Neuronal stem cell (in vitro differentiated cells): ENCODE data around the gene SORBS1.
A peak's percentile ranks its signal among the peaks of the same experiment; 100 is the strongest.

Experiments
- DNase-seq: peaks from one replicate; pipeline ENCODE4 v3.0.0-alpha.2; 2013; ENCODE audit warnings: low spot score
- H2AFZ ChIP-seq: one replicate; pipeline ENCODE4 v1.6.1; 2013; ENCODE audit warnings: mild to moderate bottlenecking, low read length, inconsistent platforms
- H2AK5ac ChIP-seq: 2 replicates; pipeline ENCODE4 v1.6.1; 2013; ENCODE audit warnings: low read depth, mild to moderate bottlenecking, inconsistent platforms, low read length, moderate library complexity, mixed read lengths
- H2BK120ac ChIP-seq: 2 replicates; pipeline ENCODE4 v1.6.1; 2013; ENCODE audit warnings: low read depth, mild to moderate bottlenecking, inconsistent platforms, low read length, moderate library complexity, mixed read lengths
- H2BK12ac ChIP-seq: one replicate; pipeline ENCODE4 v1.6.1; 2013; ENCODE audit warnings: low read length, inconsistent platforms
- H2BK15ac ChIP-seq: 2 replicates; pipeline ENCODE4 v1.6.1; 2013; ENCODE audit warnings: mild to moderate bottlenecking, low read length, inconsistent platforms, mixed read lengths
- H2BK5ac ChIP-seq: one replicate; pipeline ENCODE4 v1.6.1; 2013; ENCODE audit warnings: inconsistent platforms, mild to moderate bottlenecking, low read length, moderate library complexity
- H3K14ac ChIP-seq: one replicate; pipeline ENCODE4 v1.6.1; 2013; ENCODE audit warnings: low read length, inconsistent platforms
- H3K18ac ChIP-seq: 2 replicates; pipeline ENCODE4 v1.6.1; 2013; ENCODE audit warnings: low read length, inconsistent platforms
- H3K23ac ChIP-seq: 2 replicates; pipeline ENCODE4 v1.6.1; 2013; ENCODE audit warnings: low read depth, mild to moderate bottlenecking, mixed read lengths, low read length, inconsistent platforms; ENCODE audit not compliant: poor library complexity
- H3K27ac ChIP-seq: replicated peaks from 3 replicates; pipeline ENCODE4 v1.5.1; 2013; ENCODE audit warnings: low read length, inconsistent platforms
- H3K27me3 ChIP-seq, 3 experiments: 2 replicates each; pipeline ENCODE4 v1.6.1; 2013; ENCODE audit warnings: low read length in 3 of 3, mild to moderate bottlenecking in 2 of 3, inconsistent platforms in 1 of 3, low read depth in 1 of 3, mixed read lengths in 1 of 3, moderate library complexity in 1 of 3; ENCODE audit not compliant: control insufficient read depth in 3 of 3, insufficient read depth in 3 of 3
- H3K36me3 ChIP-seq, 2 donors: replicated peaks in 1 of 2; 2 replicates each; pipeline ENCODE4 v1.6.1; 2013; ENCODE audit warnings: low read length in 2 of 2; ENCODE audit not compliant: control insufficient read depth in 2 of 2, insufficient read depth in 2 of 2
- H3K4ac ChIP-seq: 2 replicates; pipeline ENCODE4 v1.6.1; 2013; ENCODE audit warnings: inconsistent platforms, mild to moderate bottlenecking, low read length, moderate library complexity
- H3K4me1 ChIP-seq, 2 donors: 1 replicate in 1 of 2; 2 replicates in 1 of 2; pipeline ENCODE4 v1.6.1; 2013; ENCODE audit warnings: low read length in 2 of 2, low read depth in 1 of 2; ENCODE audit not compliant: control insufficient read depth in 2 of 2, insufficient read depth in 1 of 2
- H3K4me2 ChIP-seq: one replicate; pipeline ENCODE4 v1.6.1; 2013; ENCODE audit warnings: mild to moderate bottlenecking, low read length, inconsistent platforms; ENCODE audit not compliant: insufficient read depth, poor library complexity, severe bottlenecking
- H3K4me3 ChIP-seq, 2 donors: 2 replicates each; pipeline ENCODE4 v1.5.1; 2013; ENCODE audit warnings: low read length in 2 of 2, mild to moderate bottlenecking in 2 of 2, inconsistent platforms in 1 of 2, moderate library complexity in 1 of 2
- H3K79me1 ChIP-seq: one replicate; pipeline ENCODE4 v1.6.1; 2013; ENCODE audit warnings: low read depth, mild to moderate bottlenecking, inconsistent platforms, low read length, moderate library complexity
- H3K9ac ChIP-seq: one replicate; pipeline ENCODE4 v1.6.1; 2013; ENCODE audit warnings: mild to moderate bottlenecking, low read depth, low read length, inconsistent platforms; ENCODE audit not compliant: poor library complexity
- H3K9me3 ChIP-seq, 2 donors: replicated peaks in 1 of 2; 2 replicates each; pipeline versions ENCODE3 to v1.6.1; 2013; ENCODE audit warnings: low read length in 2 of 2, mild to moderate bottlenecking in 2 of 2, inconsistent platforms in 1 of 2, low read depth in 1 of 2, mixed read lengths in 1 of 2, moderate library complexity in 1 of 2; ENCODE audit not compliant: control insufficient read depth in 2 of 2, insufficient read depth in 1 of 2
- H4K8ac ChIP-seq: one replicate; pipeline ENCODE4 v1.6.1; 2013; ENCODE audit warnings: low read depth, mild to moderate bottlenecking, inconsistent platforms, low read length, moderate library complexity
- H4K91ac ChIP-seq: one replicate; pipeline ENCODE4 v1.6.1; 2013; ENCODE audit warnings: low read length, low read depth, mild to moderate bottlenecking, inconsistent platforms; ENCODE audit not compliant: poor library complexity
- WGBS, 2 donors: extraction: QIAGEN DNeasy Blood & Tissue Kit; methylation state at CpG; one replicate each; pipeline ENCODE4 v1.1.7; 2013; ENCODE audit warnings: missing lambda C conversion rate in 2 of 2, mixed read lengths in 1 of 2; ENCODE audit not compliant: insufficient read length in 2 of 2, insufficient replicate concordance in 1 of 2; ENCODE audit errors: extremely low coverage in 2 of 2; 5-methylcytosine and 5-hydroxymethylcytosine counted together

Gene SORBS1

DNA sequence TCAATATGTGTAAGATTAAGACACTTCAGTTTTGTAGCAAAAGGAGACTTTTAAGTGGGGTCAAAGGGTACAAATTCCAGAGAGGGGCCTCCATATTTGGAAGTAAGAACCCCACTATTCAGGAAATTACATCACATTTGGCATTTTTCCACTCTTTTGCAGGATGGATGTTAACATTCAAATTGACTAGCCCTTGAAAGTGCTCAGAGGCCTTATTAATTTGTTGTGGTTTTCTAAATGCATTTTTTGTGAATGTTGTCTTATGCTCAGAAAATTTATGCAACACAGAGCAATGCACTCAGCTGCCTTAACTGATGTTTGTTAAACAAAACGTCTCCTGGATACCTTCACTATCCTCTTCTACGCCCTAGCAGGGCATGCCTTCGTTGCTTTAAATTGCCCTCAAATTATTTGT is 219.4 kb downstream of the SORBS1 start:
- H3K18ac ChIP-seq = no peak overlapping the region
- no peak for DNase-seq
- no peak overlapping the region for H4K8ac ChIP-seq
- H3K9me3 ChIP-seq = no peaks in the 10 kb centered on the region
- no peak overlapping the region for H3K9ac ChIP-seq
- no peak overlapping the region for H3K4me3 ChIP-seq
- no peak overlapping the region for H4K91ac ChIP-seq
- H2BK12ac ChIP-seq = no peak overlapping the region
- H3K79me1 ChIP-seq = no peaks in the 10 kb centered on the region
- H2AFZ ChIP-seq = no peak overlapping the region
- H3K36me3 ChIP-seq = no peaks in the 10 kb centered on the region
- H3K4me1 ChIP-seq = peaks cover 5 to 8% of the 10 kb centered on the region in 2 donors
- no peak overlapping the region for H2AK5ac ChIP-seq
- H2BK15ac ChIP-seq = no peak overlapping the region
- H3K23ac ChIP-seq = no peak overlapping the region
- H2BK120ac ChIP-seq = no peak overlapping the region
- H3K14ac ChIP-seq = no peak overlapping the region
- no peak overlapping the region for H3K27ac ChIP-seq
- H2BK5ac ChIP-seq = no peak overlapping the region
- no peak overlapping the region for H3K4ac ChIP-seq
- H3K4me2 ChIP-seq = no peak overlapping the region
- H3K27me3 ChIP-seq = no peaks in the 10 kb centered on the region
- WGBS, 2 donors = no CpG with 5 or more reads among the region's 3 CpGs

DNA sequence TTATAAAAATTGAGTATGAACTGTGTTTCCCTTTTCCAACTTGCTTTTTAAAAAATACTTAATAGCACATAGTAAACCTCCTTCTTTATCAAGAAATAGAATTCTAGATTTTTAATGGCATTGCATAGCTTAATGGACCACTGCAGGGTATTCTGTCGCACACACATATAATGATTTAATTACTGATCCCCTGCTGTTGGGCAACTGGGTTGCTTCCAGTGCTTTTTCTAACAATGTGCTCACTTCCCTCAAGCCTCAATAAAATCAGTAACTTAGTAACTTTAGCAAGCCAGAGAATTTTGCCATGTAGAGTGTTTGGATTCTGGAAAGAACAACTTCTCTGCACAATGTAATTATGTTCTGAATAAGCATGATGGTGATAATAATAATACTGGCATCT is 221.3 kb downstream of the SORBS1 start:
- no peak overlapping the region for H2BK120ac ChIP-seq
- no peak overlapping the region for H3K4me3 ChIP-seq
- no peak overlapping the region for H2BK15ac ChIP-seq
- no peak overlapping the region for H3K18ac ChIP-seq
- no peaks in the 10 kb centered on the region for H3K27me3 ChIP-seq
- no peak overlapping the region for H4K91ac ChIP-seq
- no peak overlapping the region for H3K9ac ChIP-seq
- H3K27ac ChIP-seq = no peak overlapping the region
- peaks cover 5 to 12% of the 10 kb centered on the region in 2 donors for H3K4me1 ChIP-seq
- H3K14ac ChIP-seq = no peak overlapping the region
- no peak for DNase-seq
- H3K23ac ChIP-seq = no peak overlapping the region
- no peaks in the 10 kb centered on the region for H3K36me3 ChIP-seq
- no peak overlapping the region for H2BK12ac ChIP-seq
- no CpG with 5 or more reads among the region's 1 CpG for whole genome bisulfite sequencing, 2 donors
- no peak overlapping the region for H2AFZ ChIP-seq
- no peaks in the 10 kb centered on the region for H3K9me3 ChIP-seq
- H2AK5ac ChIP-seq = no peak overlapping the region
- H4K8ac ChIP-seq = no peak overlapping the region
- H2BK5ac ChIP-seq = no peak overlapping the region
- no peak overlapping the region for H3K4ac ChIP-seq
- no peak overlapping the region for H3K4me2 ChIP-seq
- no peaks in the 10 kb centered on the region for H3K79me1 ChIP-seq

DNA sequence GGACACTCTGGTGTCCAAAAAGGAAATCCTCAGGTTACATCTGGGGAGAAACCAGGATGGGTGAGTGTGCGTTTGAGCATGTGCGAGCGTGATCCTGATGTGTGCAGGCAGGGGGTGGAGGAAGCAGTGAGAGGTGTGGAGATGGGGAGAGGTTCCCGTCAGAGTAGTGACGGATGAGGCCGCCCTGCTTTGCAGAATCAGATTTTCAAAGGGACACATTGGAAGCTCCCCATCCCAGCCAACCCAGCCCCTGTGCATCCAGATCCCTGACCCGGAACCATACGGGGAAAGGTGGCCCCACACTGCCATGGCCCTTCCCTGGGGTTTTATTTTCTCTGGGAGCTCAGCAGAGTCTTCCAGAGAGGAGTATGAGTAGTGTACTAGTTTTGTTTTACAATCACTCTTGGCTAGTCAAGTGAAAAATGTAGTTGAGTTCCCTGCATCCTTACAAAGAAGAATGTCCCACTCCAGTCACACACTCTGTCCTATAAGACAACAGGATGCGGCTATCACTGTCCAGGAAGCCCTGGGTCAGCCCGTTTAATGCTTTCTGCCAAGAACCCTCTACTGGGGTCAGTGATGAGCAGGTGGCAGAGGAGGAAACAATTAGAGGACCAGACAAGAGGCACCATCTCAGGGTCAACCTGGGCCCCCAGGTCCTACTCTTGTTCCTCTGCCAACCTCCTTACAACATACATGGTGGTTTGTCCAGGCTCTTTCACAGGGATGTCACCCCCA is 223.6 kb downstream of the SORBS1 start:
- Histone ChIP-seq H2BK5ac (no peak overlapping the region), H4K8ac (no peak overlapping the region), H2BK120ac (no peak overlapping the region), H3K18ac (peak overlapping the region; percentile 9), H2AFZ (no peak overlapping the region), H2BK15ac (no peak overlapping the region), H3K4me3 (no peak overlapping the region), H3K27ac (no peak overlapping the region), H2AK5ac (no peak overlapping the region), H3K4me2 (no peak overlapping the region), H2BK12ac (no peak overlapping the region), H3K27me3 (no peaks in the 10 kb centered on the region), H3K4ac (no peak overlapping the region), H3K14ac (no peak overlapping the region), H3K4me1 (peaks cover 5 to 8% of the 10 kb centered on the region in 2 donors), H3K79me1 (no peaks in the 10 kb centered on the region), H3K23ac (no peak overlapping the region), H3K36me3 (no peaks in the 10 kb centered on the region), H3K9ac (no peak overlapping the region), H4K91ac (no peak overlapping the region), H3K9me3 (no peaks in the 10 kb centered on the region)
- DNase-seq = no peak
- WGBS, 2 donors = no CpG with 5 or more reads among the region's 10 CpGs

DNA sequence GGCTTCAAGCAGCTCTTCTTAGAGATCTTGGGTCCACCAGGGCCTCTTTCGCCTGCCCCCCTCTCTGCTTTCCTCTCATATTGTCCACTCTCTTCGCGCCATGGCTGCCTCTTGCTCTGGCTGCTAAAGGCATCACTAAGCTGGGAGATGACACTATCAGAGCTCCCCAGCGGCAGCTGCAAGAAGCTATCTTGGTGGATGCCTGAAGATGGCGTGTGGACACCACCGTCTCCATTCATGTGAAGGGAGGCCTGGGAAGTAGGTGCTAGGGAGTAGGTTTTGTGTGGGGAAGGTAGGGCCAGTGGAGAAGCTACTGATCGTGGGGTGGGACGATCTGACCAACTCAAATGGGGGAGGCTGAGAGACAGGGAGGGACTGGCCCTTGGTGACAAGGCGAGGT is 224.5 kb downstream of the SORBS1 start:
- Histone ChIP-seq H2BK15ac (no peak overlapping the region), H2BK5ac (no peak overlapping the region)

More for the DNA sequence above, 224.5 kb downstream of the SORBS1 start:
- H3K79me1 ChIP-seq = no peaks in the 10 kb centered on the region
- H2AFZ ChIP-seq = no peak overlapping the region
- H3K27ac ChIP-seq = no peak overlapping the region
- H3K27me3 ChIP-seq = no peaks in the 10 kb centered on the region
- H3K4me1 ChIP-seq = peaks cover 5 to 8% of the 10 kb centered on the region in 2 donors
- H3K9ac ChIP-seq = peak overlapping the region; percentile 22
- no CpG with 5 or more reads among the region's 9 CpGs for WGBS, 2 donors
- no peak overlapping the region for H3K23ac ChIP-seq
- H3K18ac ChIP-seq = peak overlapping the region; percentile 32
- no peak overlapping the region for H4K91ac ChIP-seq
- no peak overlapping the region for H3K4me2 ChIP-seq
- no peak overlapping the region for H4K8ac ChIP-seq
- H3K9me3 ChIP-seq = no peaks in the 10 kb centered on the region
- H3K4me3 ChIP-seq = no peak overlapping the region
- H2BK12ac ChIP-seq = peak overlapping the region; percentile 2
- H2BK120ac ChIP-seq = no peak overlapping the region
- no peaks in the 10 kb centered on the region for H3K36me3 ChIP-seq
- no peak for DNase-seq
- peak overlapping the region; percentile 11 for H2AK5ac ChIP-seq
- no peak overlapping the region for H3K14ac ChIP-seq
- H3K4ac ChIP-seq = no peak overlapping the region
